Effector memory CD4-positive, alpha-beta T cell (primary cell): ENCODE data around the gene RNF224.

Source experiments
- DNase-seq, 3 donors: peaks; one replicate each; pipeline ENCODE4 v3.0.0-alpha.2; 2020
- H3K27ac ChIP-seq: 2 replicates; pipeline ENCODE4 v1.7.0; 2013; ENCODE audit warnings: mild to moderate bottlenecking, low read length, moderate library complexity; ENCODE audit not compliant: insufficient read depth, poor library complexity, severe bottlenecking
- H3K27me3 ChIP-seq: replicated peaks from 2 replicates; pipeline ENCODE4 v1.7.0; 2013; ENCODE audit warnings: mild to moderate bottlenecking, low read length; ENCODE audit not compliant: insufficient read depth, control insufficient read depth, poor library complexity, severe bottlenecking
- H3K36me3 ChIP-seq: 2 replicates; pipeline ENCODE4 v1.7.0; 2013; ENCODE audit warnings: mild to moderate bottlenecking, low read length, moderate library complexity; ENCODE audit not compliant: control insufficient read depth, insufficient read depth
- H3K4me1 ChIP-seq: 2 replicates; pipeline ENCODE4 v1.7.0; 2013; ENCODE audit warnings: low read length, mild to moderate bottlenecking; ENCODE audit not compliant: control insufficient read depth, insufficient read depth, poor library complexity, severe bottlenecking
- H3K4me3 ChIP-seq: 2 replicates; pipeline ENCODE4 v1.7.0; 2013; ENCODE audit warnings: low read length, low read depth, mild to moderate bottlenecking; ENCODE audit not compliant: insufficient read depth, poor library complexity, severe bottlenecking
- H3K9me3 ChIP-seq: 2 replicates; pipeline ENCODE4 v1.7.0; 2013; ENCODE audit warnings: mild to moderate bottlenecking, low read length, moderate library complexity; ENCODE audit not compliant: control insufficient read depth

The RNF224 gene

DNA sequence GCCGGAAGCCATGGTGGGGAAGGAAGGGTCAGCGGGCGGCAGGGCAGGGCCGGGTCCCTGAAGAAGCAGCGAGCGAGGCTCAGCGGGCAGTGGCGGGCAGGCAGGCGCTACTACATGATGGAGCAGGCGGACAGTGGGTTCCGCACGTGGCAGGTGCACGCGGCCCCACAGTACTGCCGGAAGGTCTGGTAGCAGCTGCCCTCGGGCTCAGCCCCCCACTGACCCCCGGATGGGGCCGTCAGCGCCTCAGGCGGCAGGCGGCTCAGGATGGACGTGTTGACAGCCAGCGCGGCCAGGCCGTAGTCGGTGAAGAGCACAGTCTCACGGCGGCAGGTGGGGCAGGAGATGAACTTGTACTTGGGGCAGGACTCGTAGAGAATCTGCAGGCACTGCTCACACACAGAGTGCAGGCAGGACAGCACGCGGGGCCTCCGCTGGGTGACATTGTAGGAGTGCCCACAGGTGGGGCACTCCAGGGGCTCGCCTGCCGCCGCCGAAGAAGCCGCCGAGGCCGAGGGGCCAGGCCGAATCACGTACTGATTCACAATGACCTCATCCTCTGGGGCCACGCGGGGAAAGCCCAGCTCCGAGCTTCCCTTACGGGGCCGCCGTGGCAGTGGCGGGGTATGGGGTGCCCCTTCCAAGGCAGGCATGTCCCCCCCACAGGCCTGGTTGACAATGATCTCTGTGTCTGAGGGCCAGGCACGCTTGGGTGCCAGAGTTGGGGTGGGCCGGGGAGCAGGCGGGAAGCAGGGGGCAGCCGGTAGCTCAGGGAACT lies 6.8 kb upstream of the RNF224 start:
- Histone ChIP-seq H3K4me1 (peaks cover 20% of the 10 kb centered on the region), H3K4me3 (no peak overlapping the region), H3K9me3 (no peaks in the 10 kb centered on the region), H3K27ac (no peak overlapping the region), H3K27me3 (no peaks in the 10 kb centered on the region), H3K36me3 (no peaks in the 10 kb centered on the region)
- DNase-seq = no peak

DNA sequence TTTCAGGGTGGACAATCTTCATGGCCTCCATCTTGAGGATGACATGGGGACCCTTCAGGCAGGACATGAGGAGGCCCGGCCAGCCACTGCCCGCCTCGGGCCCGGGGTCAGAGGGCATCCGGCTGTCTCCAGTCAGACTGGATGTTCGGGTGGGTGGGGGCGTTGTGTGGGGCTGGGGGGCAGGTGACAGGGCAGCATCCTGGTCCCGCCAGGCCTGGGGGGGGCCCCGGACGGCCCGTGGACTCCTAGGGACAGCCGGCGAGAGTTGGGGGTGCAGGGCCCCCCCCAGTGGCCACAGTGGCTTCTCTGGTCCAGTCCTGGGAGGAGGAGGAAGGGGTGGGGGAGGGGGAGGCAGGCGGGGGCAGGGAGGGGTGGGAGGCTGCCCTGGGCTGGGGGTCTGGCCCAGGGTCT lies 6.2 kb upstream of the RNF224 start:
- Histone ChIP-seq H3K4me3 (no peak overlapping the region), H3K9me3 (no peaks in the 10 kb centered on the region), H3K4me1 (peaks cover 20% of the 10 kb centered on the region), H3K27me3 (no peaks in the 10 kb centered on the region), H3K36me3 (no peaks in the 10 kb centered on the region), H3K27ac (no peak overlapping the region)
- DNase-seq = no peak

- peak overlapping the region; percentile 39 for H3K4me3 ChIP-seq
- no peaks in the 10 kb centered on the region for H3K36me3 ChIP-seq
- H3K27ac ChIP-seq = no peak overlapping the region
- H3K9me3 ChIP-seq = no peaks in the 10 kb centered on the region
- DNase-seq = no peak
- H3K27me3 ChIP-seq = no peaks in the 10 kb centered on the region
- peaks cover 20% of the 10 kb centered on the region for H3K4me1 ChIP-seq
Observed at GRCh38 chr9:137221506-137222111, 5.7 kb upstream of the RNF224 start.

- no peak for DNase-seq
- H3K4me1 ChIP-seq = peaks cover 22% of the 10 kb centered on the region
- peak within 1 kb of the TSS; percentile 60 for H3K4me3 ChIP-seq
- H3K36me3 ChIP-seq = no peaks in the 10 kb centered on the region
- no peaks in the 10 kb centered on the region for H3K27me3 ChIP-seq
- no peaks in the 10 kb centered on the region for H3K9me3 ChIP-seq
- H3K27ac ChIP-seq = peak within 1 kb of the TSS; percentile 53
Observed at GRCh38 chr9:137222190-137223077, 4.9 kb upstream of the RNF224 start, which contains the start of gene RNF208. TSS of gene RNF208 (minus strand) at chr9:137222240. CDS start at chr9:137221212, 1,028 bp downstream.

DNA sequence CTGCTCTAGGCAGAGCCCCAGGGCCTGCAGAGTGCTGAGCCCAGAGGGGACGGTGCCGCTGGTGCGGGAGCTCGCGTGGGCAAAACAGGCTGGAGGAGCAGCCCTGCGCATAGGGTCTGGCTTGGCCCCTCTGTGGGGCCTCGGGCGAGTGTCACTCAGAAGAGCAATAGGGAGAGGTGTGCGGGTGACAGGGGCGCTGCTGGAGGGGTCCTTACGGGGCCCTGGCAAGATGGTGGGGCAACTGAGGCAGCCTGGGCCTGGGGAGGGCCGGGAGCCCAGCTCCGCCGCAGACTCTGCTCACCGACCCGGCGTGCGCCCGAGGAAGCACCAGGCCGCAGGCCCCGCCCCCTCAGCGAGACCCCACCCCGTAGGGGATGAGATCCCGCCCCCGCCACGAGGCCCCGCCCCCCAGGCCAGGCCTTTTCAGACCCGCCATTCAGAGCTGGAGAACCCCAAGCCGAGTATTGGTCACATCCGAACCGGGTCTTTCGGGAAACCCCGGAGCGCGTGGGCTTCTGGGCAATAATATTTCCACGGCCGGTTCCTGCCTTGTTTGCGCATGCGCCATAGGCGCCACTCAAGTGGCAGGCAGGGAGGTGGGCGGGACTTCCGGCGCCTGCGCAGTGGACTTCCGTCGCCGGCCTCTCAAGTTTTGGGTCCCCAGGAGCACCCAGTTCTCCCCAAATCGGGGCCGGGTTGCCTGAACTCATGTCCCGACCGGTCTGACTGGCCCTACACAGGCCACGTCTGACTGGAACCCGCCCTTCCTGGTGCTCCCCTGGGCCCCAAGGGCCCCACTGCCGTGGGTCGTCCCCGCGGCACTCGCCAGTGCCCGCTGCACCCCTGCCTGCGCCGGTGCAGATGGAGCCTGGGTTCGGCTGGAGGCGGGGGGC lies 4.0 kb upstream of the RNF224 start:
- H3K36me3 ChIP-seq = no peaks in the 10 kb centered on the region
- peaks cover 22% of the 10 kb centered on the region for H3K4me1 ChIP-seq
- no peaks in the 10 kb centered on the region for H3K27me3 ChIP-seq
- H3K27ac ChIP-seq = peak overlapping the region; percentile 86
- DNase-seq = peak; percentile 98
- peak overlapping the region; percentile 82 for H3K4me3 ChIP-seq
- no peaks in the 10 kb centered on the region for H3K9me3 ChIP-seq

- no peaks in the 10 kb centered on the region for H3K36me3 ChIP-seq
- H3K27me3 ChIP-seq = no peaks in the 10 kb centered on the region
- no peaks in the 10 kb centered on the region for H3K9me3 ChIP-seq
- peak within 1 kb of the TSS; percentile 82 for H3K4me3 ChIP-seq
- no peak for DNase-seq
- peaks cover 22% of the 10 kb centered on the region for H3K4me1 ChIP-seq
- peak within 1 kb of the TSS; percentile 86 for H3K27ac ChIP-seq
Observed at GRCh38 chr9:137224830-137225694, 2.2 kb upstream of the RNF224 start, which contains the start of gene CYSRT1. TSS of gene CYSRT1 (plus strand) at chr9:137225174. CDS start at chr9:137225622, 448 bp downstream.

DNA sequence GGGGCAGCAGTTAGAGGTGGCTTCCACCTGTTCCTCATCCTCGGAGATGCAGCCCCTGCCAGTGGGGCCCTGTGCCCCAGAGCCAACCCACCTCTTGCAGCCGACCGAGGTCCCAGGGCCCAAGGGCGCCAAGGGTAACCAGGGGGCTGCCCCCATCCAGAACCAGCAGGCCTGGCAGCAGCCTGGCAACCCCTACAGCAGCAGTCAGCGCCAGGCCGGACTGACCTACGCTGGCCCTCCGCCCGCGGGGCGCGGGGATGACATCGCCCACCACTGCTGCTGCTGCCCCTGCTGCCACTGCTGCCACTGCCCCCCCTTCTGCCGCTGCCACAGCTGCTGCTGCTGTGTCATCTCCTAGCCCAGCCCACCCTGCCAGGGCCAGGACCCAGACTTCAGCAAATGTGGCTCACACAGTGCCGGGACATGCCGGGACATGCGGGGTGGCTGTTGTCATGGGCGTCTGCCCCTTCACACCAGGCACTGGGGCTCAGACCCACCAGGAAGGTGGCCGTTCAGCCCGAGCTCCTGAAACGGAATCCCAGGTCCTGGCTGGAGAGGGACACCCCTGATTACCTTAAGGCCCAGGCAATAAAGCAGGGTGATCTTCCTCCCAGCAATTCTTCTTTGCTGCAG lies 1.5 kb upstream of the RNF224 start:
- DNase-seq = no peak
- no peaks in the 10 kb centered on the region for H3K36me3 ChIP-seq
- no peak overlapping the region for H3K4me3 ChIP-seq
- H3K9me3 ChIP-seq = no peaks in the 10 kb centered on the region
- peaks cover 4% of the 10 kb centered on the region for H3K27me3 ChIP-seq
- H3K4me1 ChIP-seq = peaks cover 22% of the 10 kb centered on the region
- H3K27ac ChIP-seq = no peak overlapping the region

DNA sequence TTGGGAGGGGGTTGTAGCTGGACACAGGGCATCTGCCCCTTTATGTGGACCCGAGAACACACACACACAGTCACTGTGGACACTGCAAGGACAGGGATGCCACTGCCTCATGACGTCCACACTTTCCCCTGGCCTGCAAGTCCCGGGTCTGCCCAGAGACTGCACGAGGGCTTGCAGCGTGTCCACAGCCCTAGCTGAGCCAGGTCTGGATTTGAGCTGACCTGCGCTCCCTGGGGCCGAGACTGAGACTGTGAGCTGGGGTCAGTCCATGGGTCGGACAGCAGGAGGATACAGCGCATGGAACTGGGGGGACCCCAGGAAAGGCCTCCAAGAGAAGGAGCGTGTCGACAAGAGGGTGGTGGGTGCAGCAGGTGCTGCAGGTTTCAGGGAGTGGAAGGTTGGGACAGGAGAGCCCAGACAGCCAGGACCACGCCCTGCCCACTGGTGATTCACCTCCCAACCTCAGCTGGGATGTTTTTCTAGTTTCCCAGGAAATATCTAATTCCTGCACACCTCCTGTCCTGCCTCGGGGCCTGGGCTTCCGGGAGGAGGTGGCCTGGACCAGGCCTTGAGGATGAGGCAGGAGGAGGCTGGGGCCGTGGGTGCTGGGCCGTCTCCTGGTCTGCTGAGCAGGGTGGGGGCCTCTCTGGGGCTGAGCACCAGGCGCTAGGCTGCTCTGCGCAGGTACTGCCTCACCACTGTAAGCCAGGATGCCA lies 806 bp upstream of the RNF224 start:
- H3K27ac ChIP-seq = no peak overlapping the region

More for the DNA sequence above, 806 bp upstream of the RNF224 start:
- Histone ChIP-seq H3K36me3 (no peaks in the 10 kb centered on the region), H3K9me3 (no peaks in the 10 kb centered on the region), H3K27me3 (peaks cover 4% of the 10 kb centered on the region), H3K4me3 (no peak overlapping the region), H3K4me1 (peaks cover 22% of the 10 kb centered on the region)
- no peak for DNase-seq
